GM12878 (cell line): ENCODE data around the gene RGS14. TPM values are rescaled to one million over a fixed set of nuclear protein-coding genes. Genes with fewer than 3 reads are reported as not detected.

Source experiments
- polyA plus RNA-seq, 11 experiments: library from polyadenylated mRNA; depleted of rRNA in 4 of 11; unstranded in 6 of 11; stranded (reverse) in 5 of 11; fragments of >200 nt; fragmentation: Nextera tagmentation in 4 of 11; fragmentation: Illumina TruSeq in 1 of 11; extraction: Ambion mirVana in 4 of 11; extraction: Trizol in 1 of 11; gene quantifications; 1 replicate in 1 of 11; 2 replicates in 10 of 11; pipeline versions ENCODE4 v1.2.1 to v1.2.3, GENCODE V29; 2011 to 2016; ENCODE audit warnings: inconsistent platforms in 2 of 11, missing spikeins in 2 of 11, low read depth in 1 of 11
- total RNA-seq, 4 experiments: library from RNA; depleted of rRNA in 3 of 4; stranded (reverse); fragments of >200 nt in 3 of 4; fragmentation: Illumina TruSeq in 1 of 4; extraction: Trizol in 1 of 4; gene quantifications; 2 replicates each; pipeline versions ENCODE4 v1.2.1 to v1.2.3, GENCODE V29; 2013 to 2021
- TF ChIP-seq, protein P1 (sequence below): fragments of 450-650 bp; formaldehyde crosslinking; IDR thresholded peaks from 2 replicates; pipeline ENCODE4 v1.4.0; 2022; ENCODE audit warnings: mild to moderate bottlenecking, moderate library complexity

Gene RGS14
- total and polyA plus RNA-seq, 10 of the 15 experiments (the other 5 are each of a cell fraction or from before 2014, with no cell fraction given): 0.19 to 88.7 (median 54.8) TPM

DNA sequence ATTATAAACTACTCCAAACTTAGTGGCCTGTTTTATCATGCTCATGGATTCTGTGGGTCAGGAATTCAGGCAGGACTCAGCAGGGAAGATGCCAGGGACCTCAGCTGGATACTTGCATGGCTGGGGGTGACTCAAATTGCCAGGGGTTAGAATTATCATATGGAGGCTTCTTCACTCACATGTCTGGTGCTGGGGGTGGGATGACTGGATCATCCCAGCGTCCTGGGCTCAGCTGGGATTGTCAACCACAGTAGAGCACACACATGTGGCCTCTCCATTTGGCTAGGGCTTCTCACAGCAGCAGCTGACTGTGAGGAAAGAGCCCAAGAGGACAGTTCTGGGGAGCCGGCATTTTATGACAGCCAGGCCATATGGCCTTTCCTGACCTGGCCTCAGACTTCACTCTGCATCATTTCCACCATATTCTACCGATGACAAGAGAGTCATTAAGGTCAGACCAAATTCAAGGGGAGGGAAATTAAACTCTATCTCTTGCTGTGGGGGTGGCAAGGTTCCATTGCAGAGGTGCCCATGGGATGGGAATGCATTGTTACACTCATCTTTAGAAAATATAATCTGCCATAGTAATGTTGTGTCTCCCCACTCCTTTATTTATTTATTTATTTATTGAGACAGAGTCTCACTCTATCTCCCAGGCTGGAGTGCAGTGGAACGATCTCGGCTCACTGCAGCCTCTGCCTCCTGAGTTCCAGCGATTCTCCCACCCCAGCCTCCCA lies 63.5 kb downstream of the RGS14 start (continued):
- TF ChIP-seq, protein P1, sequence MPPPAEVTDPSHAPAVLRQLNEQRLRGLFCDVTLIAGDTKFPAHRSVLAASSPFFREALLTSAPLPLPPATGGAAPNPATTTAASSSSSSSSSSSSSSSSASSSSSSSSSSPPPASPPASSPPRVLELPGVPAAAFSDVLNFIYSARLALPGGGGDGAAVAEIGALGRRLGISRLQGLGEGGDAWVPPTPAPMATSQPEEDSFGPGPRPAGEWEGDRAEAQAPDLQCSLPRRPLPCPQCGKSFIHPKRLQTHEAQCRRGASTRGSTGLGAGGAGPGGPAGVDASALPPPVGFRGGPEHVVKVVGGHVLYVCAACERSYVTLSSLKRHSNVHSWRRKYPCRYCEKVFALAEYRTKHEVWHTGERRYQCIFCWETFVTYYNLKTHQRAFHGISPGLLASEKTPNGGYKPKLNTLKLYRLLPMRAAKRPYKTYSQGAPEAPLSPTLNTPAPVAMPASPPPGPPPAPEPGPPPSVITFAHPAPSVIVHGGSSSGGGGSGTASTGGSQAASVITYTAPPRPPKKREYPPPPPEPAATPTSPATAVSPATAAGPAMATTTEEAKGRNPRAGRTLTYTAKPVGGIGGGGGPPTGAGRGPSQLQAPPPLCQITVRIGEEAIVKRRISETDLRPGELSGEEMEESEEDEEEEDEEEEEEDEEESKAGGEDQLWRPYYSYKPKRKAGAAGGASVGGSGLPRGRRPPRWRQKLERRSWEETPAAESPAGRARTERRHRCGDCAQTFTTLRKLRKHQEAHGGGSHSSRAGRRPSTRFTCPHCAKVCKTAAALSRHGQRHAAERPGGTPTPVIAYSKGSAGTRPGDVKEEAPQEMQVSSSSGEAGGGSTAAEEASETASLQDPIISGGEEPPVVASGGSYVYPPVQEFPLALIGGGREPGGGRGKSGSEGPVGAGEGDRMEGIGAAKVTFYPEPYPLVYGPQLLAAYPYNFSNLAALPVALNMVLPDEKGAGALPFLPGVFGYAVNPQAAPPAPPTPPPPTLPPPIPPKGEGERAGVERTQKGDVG (CRISPR knock-in tag): no peak

Other genes with a start within 250 kb of the RGS14 start
Only the 7 nearest of the 17 such genes appear.
- gene RAB24, start 54.2 kb upstream of the RGS14 start, total RNA-seq (2014; rRNA removed): 25.7 and 31.0 TPM in 2 replicates
- 11.9 and 12.1 TPM in 2 replicates for gene RAB24, start 54.2 kb upstream of the RGS14 start, total RNA-seq (2014; rRNA removed; fragmentation: Illumina TruSeq; extraction: Trizol)
- 27.6 and 30.3 TPM in 2 replicates for gene RAB24, start 54.2 kb upstream of the RGS14 start, total RNA-seq (2021)
- gene RAB24, start 54.2 kb upstream of the RGS14 start, polyA plus RNA-seq (2011; rRNA removed): 15.0 and 22.3 TPM in 2 replicates
- 14.1 and 15.1 TPM in 2 replicates for gene RAB24, start 54.2 kb upstream of the RGS14 start, polyA plus RNA-seq (2014; fragmentation: Illumina TruSeq; extraction: Trizol)
- 10 to 100 TPM in 1 of 2 experiments, 1 to 10 TPM in 1; 8.0 to 12.8 TPM for gene RAB24, start 54.2 kb upstream of the RGS14 start, polyA plus RNA-seq (2014; fragmentation: Nextera tagmentation; extraction: Ambion mirVana)
- gene RAB24, start 54.2 kb upstream of the RGS14 start, polyA plus RNA-seq (2014; rRNA removed): 44.4 and 50.8 TPM in 2 replicates
- 10 to 100 TPM; 26.4 to 28.4 TPM for gene RAB24, start 54.2 kb upstream of the RGS14 start, polyA plus RNA-seq (2016; fragmentation: Nextera tagmentation; extraction: Ambion mirVana)
- 190 and 251 TPM in 2 replicates for gene PRELID1, start 54.1 kb upstream of the RGS14 start, total RNA-seq (2014; rRNA removed)
- 221 and 242 TPM in 2 replicates for gene PRELID1, start 54.1 kb upstream of the RGS14 start, total RNA-seq (2014; rRNA removed; fragmentation: Illumina TruSeq; extraction: Trizol)
- gene PRELID1, start 54.1 kb upstream of the RGS14 start, total RNA-seq (2021): 259 and 261 TPM in 2 replicates
- gene PRELID1, start 54.1 kb upstream of the RGS14 start, polyA plus RNA-seq (2011; rRNA removed): 171 and 256 TPM in 2 replicates
- 157 and 248 TPM in 2 replicates for gene PRELID1, start 54.1 kb upstream of the RGS14 start, polyA plus RNA-seq (2014; fragmentation: Illumina TruSeq; extraction: Trizol)
- gene PRELID1, start 54.1 kb upstream of the RGS14 start, polyA plus RNA-seq (2014; fragmentation: Nextera tagmentation; extraction: Ambion mirVana): 100 to 1,000 TPM in 1 of 2 experiments, 10 to 100 TPM in 1; 30.9 to 106 TPM
- 414 and 449 TPM in 2 replicates for gene PRELID1, start 54.1 kb upstream of the RGS14 start, polyA plus RNA-seq (2014; rRNA removed)
- gene PRELID1, start 54.1 kb upstream of the RGS14 start, polyA plus RNA-seq (2016; fragmentation: Nextera tagmentation; extraction: Ambion mirVana): 100 to 1,000 TPM; 529 to 584 TPM
- gene MXD3, start 46.0 kb upstream of the RGS14 start, total RNA-seq (2014; rRNA removed): 26.9 and 27.4 TPM in 2 replicates
- gene MXD3, start 46.0 kb upstream of the RGS14 start, total RNA-seq (2014; rRNA removed; fragmentation: Illumina TruSeq; extraction: Trizol): 3.5 and 3.8 TPM in 2 replicates
- 20.5 and 26.7 TPM in 2 replicates for gene MXD3, start 46.0 kb upstream of the RGS14 start, total RNA-seq (2021)
- gene MXD3, start 46.0 kb upstream of the RGS14 start, polyA plus RNA-seq (2011; rRNA removed): 4.1 and 13.3 TPM in 2 replicates
- gene MXD3, start 46.0 kb upstream of the RGS14 start, polyA plus RNA-seq (2014; fragmentation: Illumina TruSeq; extraction: Trizol): 0.79 and 1.7 TPM in 2 replicates
- gene MXD3, start 46.0 kb upstream of the RGS14 start, polyA plus RNA-seq (2014; fragmentation: Nextera tagmentation; extraction: Ambion mirVana): under 1 TPM; 0.24 to 0.93 TPM
- 29.8 and 36.2 TPM in 2 replicates for gene MXD3, start 46.0 kb upstream of the RGS14 start, polyA plus RNA-seq (2014; rRNA removed)
- 10 to 100 TPM; 13.7 to 15.5 TPM for gene MXD3, start 46.0 kb upstream of the RGS14 start, polyA plus RNA-seq (2016; fragmentation: Nextera tagmentation; extraction: Ambion mirVana)
- gene LMAN2, start 6.3 kb upstream of the RGS14 start, total RNA-seq (2014; rRNA removed): 184 and 207 TPM in 2 replicates
- gene LMAN2, start 6.3 kb upstream of the RGS14 start, total RNA-seq (2014; rRNA removed; fragmentation: Illumina TruSeq; extraction: Trizol): 98.9 and 112 TPM in 2 replicates
- 117 and 121 TPM in 2 replicates for gene LMAN2, start 6.3 kb upstream of the RGS14 start, total RNA-seq (2021)
- gene LMAN2, start 6.3 kb upstream of the RGS14 start, polyA plus RNA-seq (2011; rRNA removed): 55.9 and 104 TPM in 2 replicates
- gene LMAN2, start 6.3 kb upstream of the RGS14 start, polyA plus RNA-seq (2014; fragmentation: Illumina TruSeq; extraction: Trizol): 84.1 and 178 TPM in 2 replicates
- 10 to 100 TPM in 1 of 2 experiments, 1 to 10 TPM in 1; 2.4 to 11.4 TPM for gene LMAN2, start 6.3 kb upstream of the RGS14 start, polyA plus RNA-seq (2014; fragmentation: Nextera tagmentation; extraction: Ambion mirVana)
- 179 and 230 TPM in 2 replicates for gene LMAN2, start 6.3 kb upstream of the RGS14 start, polyA plus RNA-seq (2014; rRNA removed)
- 100 to 1,000 TPM; 252 to 264 TPM for gene LMAN2, start 6.3 kb upstream of the RGS14 start, polyA plus RNA-seq (2016; fragmentation: Nextera tagmentation; extraction: Ambion mirVana)
- 0.05 and 0.11 TPM in 2 replicates for gene SLC34A1, start 26.5 kb downstream of the RGS14 start, total RNA-seq (2014; rRNA removed)
- gene SLC34A1, start 26.5 kb downstream of the RGS14 start, total RNA-seq (2014; rRNA removed; fragmentation: Illumina TruSeq; extraction: Trizol): 0.04 and 0.09 TPM in 2 replicates
- gene SLC34A1, start 26.5 kb downstream of the RGS14 start, total RNA-seq (2021): 0.05 and 0.10 TPM in 2 replicates
- 0.14 TPM in 2 replicates for gene SLC34A1, start 26.5 kb downstream of the RGS14 start, polyA plus RNA-seq (2011; rRNA removed)
- gene SLC34A1, start 26.5 kb downstream of the RGS14 start, polyA plus RNA-seq (2014; fragmentation: Illumina TruSeq; extraction: Trizol): 0.03 TPM in 1 of 2 replicates, not detected in the other
- not detected for gene SLC34A1, start 26.5 kb downstream of the RGS14 start, polyA plus RNA-seq (2014; fragmentation: Nextera tagmentation; extraction: Ambion mirVana)
- gene SLC34A1, start 26.5 kb downstream of the RGS14 start, polyA plus RNA-seq (2014; rRNA removed): 0.05 and 0.09 TPM in 2 replicates
- gene SLC34A1, start 26.5 kb downstream of the RGS14 start, polyA plus RNA-seq (2016; fragmentation: Nextera tagmentation; extraction: Ambion mirVana): under 1 TPM; 0.07 to 0.09 TPM
- not detected in 2 replicates for gene PFN3, start 42.7 kb downstream of the RGS14 start, total RNA-seq (2014; rRNA removed)
- gene PFN3, start 42.7 kb downstream of the RGS14 start, total RNA-seq (2014; rRNA removed; fragmentation: Illumina TruSeq; extraction: Trizol): not detected in 2 replicates
- gene PFN3, start 42.7 kb downstream of the RGS14 start, total RNA-seq (2021): not detected in 2 replicates
- not detected in 2 replicates for gene PFN3, start 42.7 kb downstream of the RGS14 start, polyA plus RNA-seq (2011; rRNA removed)
- gene PFN3, start 42.7 kb downstream of the RGS14 start, polyA plus RNA-seq (2014; fragmentation: Illumina TruSeq; extraction: Trizol): not detected in 2 replicates
- not detected for gene PFN3, start 42.7 kb downstream of the RGS14 start, polyA plus RNA-seq (2014; fragmentation: Nextera tagmentation; extraction: Ambion mirVana)
- gene PFN3, start 42.7 kb downstream of the RGS14 start, polyA plus RNA-seq (2014; rRNA removed): not detected in 2 replicates
- gene PFN3, start 42.7 kb downstream of the RGS14 start, polyA plus RNA-seq (2016; fragmentation: Nextera tagmentation; extraction: Ambion mirVana): not detected
- 6.9 and 7.1 TPM in 2 replicates for gene F12, start 51.6 kb downstream of the RGS14 start, total RNA-seq (2014; rRNA removed)
- 0.49 and 0.74 TPM in 2 replicates for gene F12, start 51.6 kb downstream of the RGS14 start, total RNA-seq (2014; rRNA removed; fragmentation: Illumina TruSeq; extraction: Trizol)
- gene F12, start 51.6 kb downstream of the RGS14 start, total RNA-seq (2021): 5.8 and 7.1 TPM in 2 replicates
- gene F12, start 51.6 kb downstream of the RGS14 start, polyA plus RNA-seq (2011; rRNA removed): 2.3 and 5.2 TPM in 2 replicates
- gene F12, start 51.6 kb downstream of the RGS14 start, polyA plus RNA-seq (2014; fragmentation: Illumina TruSeq; extraction: Trizol): 0.25 and 0.82 TPM in 2 replicates
- under 1 TPM; 0.50 to 0.82 TPM for gene F12, start 51.6 kb downstream of the RGS14 start, polyA plus RNA-seq (2014; fragmentation: Nextera tagmentation; extraction: Ambion mirVana)
- gene F12, start 51.6 kb downstream of the RGS14 start, polyA plus RNA-seq (2014; rRNA removed): 5.9 and 9.9 TPM in 2 replicates
- gene F12, start 51.6 kb downstream of the RGS14 start, polyA plus RNA-seq (2016; fragmentation: Nextera tagmentation; extraction: Ambion mirVana): 10 to 100 TPM in 1 of 2 experiments, 1 to 10 TPM in 1; 9.7 to 11.3 TPM